Heart left ventricle (tissue), 16 donors: Measurements from ENCODE around the gene NDUFAB1. TPM values are rescaled to one million over a fixed set of nuclear protein-coding genes. Genes with fewer than 3 reads are reported as not detected.

Source experiments
- ATAC-seq, 4 donors: fragments of 200-7000 bp; cut with Tn5 transposase; one replicate each; pipeline ENCODE4 v1.9.1; 2020 to 2022; ENCODE audit warnings: moderate library complexity in 4 of 4, mild to moderate bottlenecking in 3 of 4, moderate number of reproducible peaks in 1 of 4
- DNase-seq, 5 donors: peaks; one replicate each; pipeline ENCODE4 v3.0.0-alpha.2; 2020
- H3K27ac ChIP-seq, 12 donors: fragments of 200-600 bp; sonication (generic) in 4 of 12; one replicate each; pipeline versions ENCODE4 v1.5.0 to v1.8.0; 2016 to 2022; ENCODE audit warnings: mild to moderate bottlenecking in 2 of 12
- H3K27me3 ChIP-seq, 9 donors: fragments of 200-600 bp; sonication (generic) in 2 of 9; one replicate each; pipeline versions ENCODE4 v1.5.1 to v1.8.0; 2016 to 2022; ENCODE audit warnings: mild to moderate bottlenecking in 3 of 9
- H3K36me3 ChIP-seq, 9 donors: fragments of 200-600 bp; sonication (generic) in 2 of 9; one replicate each; pipeline versions ENCODE4 v1.5.0 to v1.8.0; 2018 to 2022; ENCODE audit warnings: mild to moderate bottlenecking in 2 of 9
- H3K4me1 ChIP-seq, 12 donors: fragments of 200-600 bp; sonication (generic) in 4 of 12; one replicate each; pipeline versions ENCODE4 v1.5.0 to v1.8.0; 2016 to 2022; ENCODE audit warnings: mild to moderate bottlenecking in 3 of 12
- H3K4me3 ChIP-seq, 12 donors: fragments of 200-600 bp; sonication (generic) in 4 of 12; one replicate each; pipeline versions ENCODE4 v1.5.0 to v1.8.0; 2017 to 2022; ENCODE audit warnings: mild to moderate bottlenecking in 9 of 12, moderate library complexity in 4 of 12
- H3K9me3 ChIP-seq, 12 donors: fragments of 200-600 bp; sonication (generic) in 4 of 12; one replicate each; pipeline versions ENCODE4 v1.5.0 to v1.8.0; 2016 to 2022; ENCODE audit warnings: mild to moderate bottlenecking in 1 of 12
- POLR2A ChIP-seq, 2 donors: fragments of 450-650 bp; IDR thresholded peaks; one replicate each; pipeline ENCODE4 v1.6.1; 2017; ENCODE audit warnings: antibody characterized with exemption in 2 of 2, mild to moderate bottlenecking in 2 of 2, moderate library complexity in 2 of 2
- WGBS, 4 donors: extraction: QIAGEN DNeasy Blood & Tissue Kit in 2 of 4; methylation state at CpG; one replicate each; pipeline versions ENCODE4 v1.1.5 to v1.1.7; 2013 to 2018; 5-methylcytosine and 5-hydroxymethylcytosine counted together
- intact Hi-C, 10 donors: fragments of 100-400 bp; cut with DNase I; formaldehyde crosslinking; loops; one replicate each; pipeline versions ENCODE4 v1.11.1 to v1.14.2; 2022
- polyA plus RNA-seq, 2 donors: library from polyadenylated mRNA; stranded (reverse); fragments of 200-250 nt; gene quantifications; one replicate each; pipeline ENCODE4 v1.2.3, GENCODE V29; 2013
- total RNA-seq, 9 donors: library from RNA; depleted of rRNA in 2 of 9; stranded (reverse); fragments of >200 nt in 2 of 9; fragmentation: NEBNext Ultra II Directional in 3 of 9; extraction: Animal tissue kit (Norgen Biotek cat#: 25700) in 3 of 9; gene quantifications; one replicate each; pipeline versions ENCODE4 v1.1.0 to v1.2.4, GENCODE V29; 2016 to 2023
- TF ChIP-seq, protein P1 (sequence below), 12 donors: fragments of 200-600 bp; sonication (generic) in 4 of 12; IDR thresholded peaks; one replicate each; pipeline versions ENCODE4 v1.5.0 to v1.8.0; 2018 to 2022; ENCODE audit warnings: antibody characterized with exemption in 12 of 12, mild to moderate bottlenecking in 5 of 12
- donor health status: ischemic (EF 13 %, LVEDD 7.1; RV severe dilation, severe dysfunction).
- donor health status: healthy with polysubstance abuse.
- donor health status: DM: no; HTN: yes; CAD: no.
- donor health status: DM: no; HTN: no; CAD: no.
- donor health status: ischemic (EF 25% LVEDD 6.9; RV normal size, moderate dysfunction).
- donor health status: ischemic (EF 25% LVEDD 5.7; RV mildly dilated, moderate dysfunction).
- donor health status: healthy.
- donor health status: DM: yes; HTN: yes; CAD: no.
- donor health status: ischemic (EF 35%, LVEDD 5.7; RV mildly dilated, moderate dysfunction).
- donor health status: nonischemic (EF 11% LVEDD 7.7; RV severe dilation, severe dysfunction).
- donor health status: DM: yes; HTN: yes; CAD: no.
- donor health status: PGD.
- donor health status: ischemic (EF 29% LVEDD 5.4; RV normal size, mild dysfunction).
- donor health status: nonischemic (EF 23%, LVEDD 6.1; RV moderate dilation, normal function).

NDUFAB1 gene
- total and polyA plus RNA-seq, 11 donors, result 298 to 896 (median 435) TPM

DNA sequence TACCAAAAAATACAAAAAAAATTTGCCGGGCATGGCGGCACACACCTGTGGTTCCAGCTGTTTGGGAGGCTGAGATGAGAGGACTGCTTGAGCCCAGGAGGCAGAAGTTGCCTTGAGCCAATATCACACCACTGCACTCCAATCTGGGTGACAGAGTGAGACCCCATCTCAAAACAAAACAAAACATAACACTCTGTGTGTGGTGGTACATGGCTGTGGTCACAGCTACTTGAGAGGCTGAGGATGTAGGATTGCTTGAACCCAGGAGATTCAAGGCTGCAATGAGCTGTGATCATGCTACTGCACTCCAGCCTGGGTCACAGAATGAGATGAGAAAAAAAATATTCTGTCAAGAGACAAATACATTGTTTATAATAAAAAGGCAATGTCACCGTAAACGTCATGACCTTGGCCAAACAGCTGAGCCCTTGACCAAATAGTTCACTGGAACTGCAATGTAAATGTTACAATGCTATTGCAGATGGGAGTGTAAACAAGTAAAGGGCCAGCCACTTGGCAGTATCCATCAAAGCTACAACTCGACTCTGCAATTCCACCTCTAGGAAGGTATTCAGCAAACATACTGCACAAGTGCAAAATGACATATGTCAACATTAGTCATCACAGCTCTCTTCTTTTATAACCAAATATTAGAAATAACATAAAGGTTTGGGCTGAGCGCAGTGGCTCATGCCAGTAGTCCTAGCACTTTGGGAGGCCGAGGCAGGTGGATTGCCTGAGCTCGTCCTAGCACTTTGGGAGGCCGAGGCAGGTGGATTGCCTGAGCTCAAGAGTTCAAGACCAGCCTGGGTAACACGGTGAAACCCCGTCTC lies 55.9 kb downstream of the NDUFAB1 start:
- WGBS, 4 donors, result 93 to 96% (median 95%) methylated on average over 11 of the region's 11 CpGs
- H3K27ac ChIP-seq, result no peak overlapping the region
- no peak for ATAC-seq

DNA sequence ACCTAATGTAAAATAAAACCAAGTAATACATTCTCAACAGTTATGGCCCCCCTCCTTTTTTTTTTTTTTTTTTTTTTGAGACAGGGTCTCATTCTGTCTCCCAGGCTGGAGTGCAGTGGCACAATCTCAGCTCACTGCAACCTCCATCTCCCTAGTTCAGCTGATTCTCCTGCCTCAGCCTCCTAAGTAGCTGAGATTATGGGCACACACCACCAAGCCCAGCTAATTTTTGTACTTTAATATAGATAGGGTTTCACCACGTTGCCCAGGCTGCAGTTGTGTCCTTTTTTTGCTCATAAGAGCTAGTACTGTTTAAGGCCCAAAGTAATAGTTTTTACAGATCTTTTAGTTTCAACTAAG lies 57.2 kb downstream of the NDUFAB1 start:
- DNase-seq, result no peak
- Histone ChIP-seq H3K27ac (peak overlapping the region in 1 of 12 donors; percentile 27), H3K9me3 (no peaks in the 10 kb centered on the region), H3K4me1 (no peaks in the 10 kb centered on the region), H3K4me3 (no peak overlapping the region), H3K27me3 (no peaks in the 10 kb centered on the region), H3K36me3 (peaks cover 0 to 91% (median 75%) of the 10 kb centered on the region in 9 donors)
- no peak for ATAC-seq
- intact Hi-C loops, result no loop called here
- 92 to 96% (median 94%) methylated on average over 1 of the region's 1 CpG for WGBS, 4 donors
- TF ChIP-seq POLR2A (IDR thresholded peaks at IDR 0.05), result no peak
- TF ChIP-seq, protein P1, sequence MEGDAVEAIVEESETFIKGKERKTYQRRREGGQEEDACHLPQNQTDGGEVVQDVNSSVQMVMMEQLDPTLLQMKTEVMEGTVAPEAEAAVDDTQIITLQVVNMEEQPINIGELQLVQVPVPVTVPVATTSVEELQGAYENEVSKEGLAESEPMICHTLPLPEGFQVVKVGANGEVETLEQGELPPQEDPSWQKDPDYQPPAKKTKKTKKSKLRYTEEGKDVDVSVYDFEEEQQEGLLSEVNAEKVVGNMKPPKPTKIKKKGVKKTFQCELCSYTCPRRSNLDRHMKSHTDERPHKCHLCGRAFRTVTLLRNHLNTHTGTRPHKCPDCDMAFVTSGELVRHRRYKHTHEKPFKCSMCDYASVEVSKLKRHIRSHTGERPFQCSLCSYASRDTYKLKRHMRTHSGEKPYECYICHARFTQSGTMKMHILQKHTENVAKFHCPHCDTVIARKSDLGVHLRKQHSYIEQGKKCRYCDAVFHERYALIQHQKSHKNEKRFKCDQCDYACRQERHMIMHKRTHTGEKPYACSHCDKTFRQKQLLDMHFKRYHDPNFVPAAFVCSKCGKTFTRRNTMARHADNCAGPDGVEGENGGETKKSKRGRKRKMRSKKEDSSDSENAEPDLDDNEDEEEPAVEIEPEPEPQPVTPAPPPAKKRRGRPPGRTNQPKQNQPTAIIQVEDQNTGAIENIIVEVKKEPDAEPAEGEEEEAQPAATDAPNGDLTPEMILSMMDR (IDR thresholded peaks at IDR 0.05), result no peak

More for the DNA sequence above, 55.9 kb downstream of the NDUFAB1 start:
- TF ChIP-seq, protein P1 (IDR thresholded peaks at IDR 0.05), result no peak
- no peak for TF ChIP-seq POLR2A (IDR thresholded peaks at IDR 0.05)
- Histone ChIP-seq H3K4me1 (no peaks in the 10 kb centered on the region), H3K4me3 (no peak overlapping the region), H3K27me3 (no peaks in the 10 kb centered on the region), H3K9me3 (no peaks in the 10 kb centered on the region), H3K36me3 (peaks cover 0 to 91% (median 75%) of the 10 kb centered on the region in 9 donors)
- intact Hi-C loops, result no loop called here
- DNase-seq, result no peak

GRCh38 chr16:23537390-23537789 lies 58.7 kb downstream of the NDUFAB1 start:
- intact Hi-C loops, result no loop called here
- 74 to 79% (median 76%) methylated on average over 3 of the region's 3 CpGs for WGBS, 4 donors
- no peaks in the 10 kb centered on the region for H3K27me3 ChIP-seq
- no peak for DNase-seq
- no peak for ATAC-seq
- TF ChIP-seq POLR2A (IDR thresholded peaks at IDR 0.05), result no peak
- TF ChIP-seq, protein P1 (IDR thresholded peaks at IDR 0.05), result no peak
- peaks cover 0 to 91% (median 75%) of the 10 kb centered on the region in 9 donors for H3K36me3 ChIP-seq
- no peaks in the 10 kb centered on the region for H3K9me3 ChIP-seq
- H3K4me1 ChIP-seq, result no peaks in the 10 kb centered on the region
- no peak overlapping the region for H3K4me3 ChIP-seq
- no peak overlapping the region for H3K27ac ChIP-seq

DNA sequence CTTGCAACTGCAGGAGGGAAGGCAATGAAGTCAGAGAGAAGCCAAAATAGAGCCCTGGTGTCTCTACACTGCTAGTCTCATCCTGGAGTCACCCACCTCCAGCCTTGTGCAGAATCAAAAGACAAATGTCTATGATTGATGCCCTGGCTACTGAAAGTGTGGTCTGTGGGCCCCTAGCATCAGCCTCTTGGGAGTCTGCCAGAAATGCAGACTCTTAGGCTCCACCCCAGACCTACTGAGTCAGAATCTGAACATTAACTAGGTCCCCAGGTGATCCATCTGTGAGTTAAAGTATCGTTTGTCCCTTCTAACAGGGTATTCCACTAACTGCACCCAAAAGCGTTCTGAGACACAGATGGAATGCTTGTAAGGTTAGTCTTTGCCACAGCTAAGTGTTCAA lies 60.2 kb downstream of the NDUFAB1 start:
- intact Hi-C loops, result no loop called here
- Histone ChIP-seq H3K9me3 (no peaks in the 10 kb centered on the region), H3K27me3 (no peaks in the 10 kb centered on the region), H3K4me3 (no peak overlapping the region), H3K27ac (no peak overlapping the region), H3K4me1 (no peaks in the 10 kb centered on the region), H3K36me3 (peaks cover 0 to 89% (median 76%) of the 10 kb centered on the region in 9 donors)
- TF ChIP-seq POLR2A (IDR thresholded peaks at IDR 0.05), result no peak
- TF ChIP-seq, protein P1 (IDR thresholded peaks at IDR 0.05), result no peak
- no peak for DNase-seq
- no peak for ATAC-seq
- 82 to 90% (median 85%) methylated on average over 2 of the region's 2 CpGs for WGBS, 4 donors
